GM23338 (cell line): ENCODE measurements around the gene MED12L.

Source experiments
- CREB1 ChIP-seq: fragments of 250-450 bp; sonication (Bioruptor Pico); IDR thresholded peaks from 2 replicates; pipeline ENCODE4 v1.5.0; 2020; ENCODE audit warnings: low read depth, mild to moderate bottlenecking, moderate library complexity
- CTCF ChIP-seq, 2 experiments: fragments of 200-600 bp in 1 of 2; sonication (generic) in 1 of 2; conservative IDR thresholded peaks; 2 replicates each; pipeline versions ENCODE4 v1.5.1 to v1.6.1; 2016 to 2017; ENCODE audit warnings: antibody characterized with exemption in 2 of 2, low read depth in 2 of 2, mild to moderate bottlenecking in 2 of 2, moderate library complexity in 1 of 2
- EZH2 ChIP-seq: fragments of 200-600 bp; sonication (generic); IDR thresholded peaks from one replicate; pipeline ENCODE4 v1.8.0; 2017; ENCODE audit warnings: antibody characterized with exemption, mild to moderate bottlenecking, low read depth; ENCODE audit not compliant: unreplicated experiment
- EZH2phosphoT487 ChIP-seq: fragments of 200-600 bp; sonication (generic); IDR thresholded peaks from one replicate; pipeline ENCODE4 v1.8.1; 2018; ENCODE audit warnings: antibody characterized with exemption; ENCODE audit not compliant: unreplicated experiment
- JUNB ChIP-seq: IDR thresholded peaks from one replicate; pipeline ENCODE4 v1.6.1; 2016; ENCODE audit warnings: antibody characterized with exemption; ENCODE audit not compliant: unreplicated experiment
- POLR2AphosphoS5 ChIP-seq: IDR thresholded peaks from 2 replicates; pipeline ENCODE4 v1.6.1; 2016; ENCODE audit warnings: antibody characterized with exemption, low read depth
- TF ChIP-seq, protein P1 (sequence below): IDR thresholded peaks from one replicate; pipeline ENCODE4 v1.6.1; 2018; ENCODE audit warnings: antibody characterized with exemption; ENCODE audit not compliant: unreplicated experiment

DNA sequence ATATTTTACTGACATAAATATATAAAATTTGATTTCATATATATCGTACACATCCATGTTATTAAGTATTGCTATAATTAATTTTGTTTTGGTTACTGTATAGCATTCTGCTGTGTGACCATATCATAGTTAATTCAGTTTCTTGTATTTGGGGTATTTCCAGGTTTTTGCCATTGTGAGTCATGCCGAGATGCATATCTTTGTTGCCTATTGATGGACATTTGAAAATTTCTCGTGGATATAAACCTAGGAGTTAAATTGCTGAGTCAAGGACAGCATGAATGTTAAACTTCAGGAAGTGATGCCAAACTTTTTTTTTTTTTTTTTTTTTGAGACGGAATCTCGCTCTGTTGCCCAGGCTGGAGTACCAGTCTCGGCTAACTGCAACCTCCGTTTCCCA, 151.3 kb downstream of the MED12L start:
- TF ChIP-seq JUNB (no peak), CTCF (conservative IDR thresholded peaks at IDR 0.05; ENCODE audit: low read depth in 2 of 2) (no peak), CREB1 (CRISPR knock-in tag) (no peak), EZH2 (no peak), POLR2AphosphoS5 (no peak), EZH2phosphoT487 (no peak)
- TF ChIP-seq, protein P1, sequence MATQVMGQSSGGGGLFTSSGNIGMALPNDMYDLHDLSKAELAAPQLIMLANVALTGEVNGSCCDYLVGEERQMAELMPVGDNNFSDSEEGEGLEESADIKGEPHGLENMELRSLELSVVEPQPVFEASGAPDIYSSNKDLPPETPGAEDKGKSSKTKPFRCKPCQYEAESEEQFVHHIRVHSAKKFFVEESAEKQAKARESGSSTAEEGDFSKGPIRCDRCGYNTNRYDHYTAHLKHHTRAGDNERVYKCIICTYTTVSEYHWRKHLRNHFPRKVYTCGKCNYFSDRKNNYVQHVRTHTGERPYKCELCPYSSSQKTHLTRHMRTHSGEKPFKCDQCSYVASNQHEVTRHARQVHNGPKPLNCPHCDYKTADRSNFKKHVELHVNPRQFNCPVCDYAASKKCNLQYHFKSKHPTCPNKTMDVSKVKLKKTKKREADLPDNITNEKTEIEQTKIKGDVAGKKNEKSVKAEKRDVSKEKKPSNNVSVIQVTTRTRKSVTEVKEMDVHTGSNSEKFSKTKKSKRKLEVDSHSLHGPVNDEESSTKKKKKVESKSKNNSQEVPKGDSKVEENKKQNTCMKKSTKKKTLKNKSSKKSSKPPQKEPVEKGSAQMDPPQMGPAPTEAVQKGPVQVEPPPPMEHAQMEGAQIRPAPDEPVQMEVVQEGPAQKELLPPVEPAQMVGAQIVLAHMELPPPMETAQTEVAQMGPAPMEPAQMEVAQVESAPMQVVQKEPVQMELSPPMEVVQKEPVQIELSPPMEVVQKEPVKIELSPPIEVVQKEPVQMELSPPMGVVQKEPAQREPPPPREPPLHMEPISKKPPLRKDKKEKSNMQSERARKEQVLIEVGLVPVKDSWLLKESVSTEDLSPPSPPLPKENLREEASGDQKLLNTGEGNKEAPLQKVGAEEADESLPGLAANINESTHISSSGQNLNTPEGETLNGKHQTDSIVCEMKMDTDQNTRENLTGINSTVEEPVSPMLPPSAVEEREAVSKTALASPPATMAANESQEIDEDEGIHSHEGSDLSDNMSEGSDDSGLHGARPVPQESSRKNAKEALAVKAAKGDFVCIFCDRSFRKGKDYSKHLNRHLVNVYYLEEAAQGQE: no peak
